HepG2 (cell line): ENCODE measurements around the gene CRKL. TPM values are rescaled to one million over a fixed set of nuclear protein-coding genes. Genes with fewer than 3 reads are reported as not detected.
A peak's percentile ranks its signal among the peaks of the same experiment; 100 is the strongest.

Experiments used
- ATF7-NPFF ChIP-seq: sonication (generic); formaldehyde crosslinking; IDR thresholded peaks from 2 replicates; pipeline ENCODE4 v1.8.1; 2023; ENCODE audit warnings: mild to moderate bottlenecking, low read depth, missing genetic modification reagents, moderate library complexity
- HMGXB4 ChIP-seq, 2 experiments: sonication (generic) in 1 of 2; formaldehyde crosslinking in 1 of 2; IDR thresholded peaks; 2 replicates each; pipeline versions ENCODE4 v1.4.0 to v1.6.1; 2018 to 2020; ENCODE audit warnings: missing genetic modification reagents in 2 of 2, borderline replicate concordance in 1 of 2, low read depth in 1 of 2, mild to moderate bottlenecking in 1 of 2, missing biosample characterization in 1 of 2
- MYC ChIP-seq: sonication (generic); formaldehyde crosslinking; IDR thresholded peaks from 2 replicates; pipeline ENCODE4 v1.9.0; 2021; ENCODE audit warnings: missing genetic modification reagents, borderline replicate concordance
- YEATS4 ChIP-seq: sonication (generic); formaldehyde crosslinking; IDR thresholded peaks from 2 replicates; pipeline ENCODE4 v1.4.0; 2020; ENCODE audit warnings: missing genetic modification reagents, borderline replicate concordance
- ZMYM4 ChIP-seq: sonication (generic); formaldehyde crosslinking; IDR thresholded peaks from 2 replicates; pipeline ENCODE4 v1.8.1; 2023; ENCODE audit warnings: mild to moderate bottlenecking, missing genetic modification reagents
- ZNF557 ChIP-seq: sonication (generic); formaldehyde crosslinking; IDR thresholded peaks from 2 replicates; pipeline ENCODE4 v1.4.0; 2020; ENCODE audit warnings: missing genetic modification reagents
- ZNF569 ChIP-seq: sonication (generic); formaldehyde crosslinking; IDR thresholded peaks from 2 replicates; pipeline ENCODE4 v1.5.0; 2020; ENCODE audit warnings: mild to moderate bottlenecking, missing genetic modification reagents, moderate library complexity, borderline replicate concordance
- ZNF615 ChIP-seq: sonication (generic); formaldehyde crosslinking; IDR thresholded peaks from 2 replicates; pipeline ENCODE4 v1.5.0; 2020; ENCODE audit warnings: mild to moderate bottlenecking, missing genetic modification reagents, borderline replicate concordance
- ZNF687 ChIP-seq: sonication (generic); formaldehyde crosslinking; IDR thresholded peaks from 2 replicates; pipeline ENCODE4 v1.5.1; 2020; ENCODE audit warnings: mild to moderate bottlenecking, missing genetic modification reagents, moderate library complexity
- ZNF703 ChIP-seq: sonication (generic); formaldehyde crosslinking; IDR thresholded peaks from 2 replicates; pipeline ENCODE4 v1.5.1; 2020; ENCODE audit warnings: missing genetic modification reagents, mild to moderate bottlenecking, moderate library complexity, borderline replicate concordance
- ZNF800 ChIP-seq: sonication (generic); formaldehyde crosslinking; IDR thresholded peaks from 2 replicates; pipeline ENCODE4 v1.4.0; 2020; ENCODE audit warnings: missing genetic modification reagents
- ZSCAN5A ChIP-seq: sonication (generic); formaldehyde crosslinking; IDR thresholded peaks from 2 replicates; pipeline ENCODE4 v1.8.0; 2022; ENCODE audit warnings: mild to moderate bottlenecking, missing genetic modification reagents, borderline replicate concordance
- polyA plus RNA-seq, 8 experiments: library from polyadenylated mRNA; depleted of rRNA in 3 of 8; stranded (reverse) in 7 of 8; unstranded in 1 of 8; fragments of >200 nt; fragmentation: Illumina TruSeq in 4 of 8; extraction: Trizol in 4 of 8; gene quantifications; 2 replicates each; pipeline versions ENCODE4 v1.2.1 to v1.2.3, GENCODE V29; 2011 to 2016; ENCODE audit warnings: low read depth in 4 of 8, missing spikeins in 1 of 8, mixed read lengths in 1 of 8; ENCODE audit not compliant: insufficient read depth in 1 of 8
- total RNA-seq, 5 experiments: library from RNA; depleted of rRNA; stranded (reverse); fragments of >200 nt; fragmentation: Illumina TruSeq; extraction: Trizol; gene quantifications; 2 replicates each; pipeline ENCODE4 v1.2.3, GENCODE V29; 2016; ENCODE audit warnings: low read depth in 1 of 5
- TF ChIP-seq, protein P1 (sequence below): sonication (generic); formaldehyde crosslinking; IDR thresholded peaks from 2 replicates; pipeline ENCODE4 v1.5.0; 2020; ENCODE audit warnings: mild to moderate bottlenecking, missing genetic modification reagents

Gene CRKL
- total and polyA plus RNA-seq, 2 of the 13 experiments (the other 11 are each of a cell fraction or from before 2014, with no cell fraction given), result 37.4 to 60.6 TPM

GRCh38 chr22:20957683-20958431 is 40.6 kb downstream of the CRKL start (continued):
- TF ChIP-seq HMGXB4 (CRISPR knock-in tag; IDR thresholded peaks at IDR 0.05; ENCODE audit: borderline replicate concordance in 1 of 2, low read depth in 1 of 2) (peak; percentile 40 to 53; a peak in 2 of 4 replicates), ZNF800 (0 out of 2 replicates have a peak, but pooled peaks have one; percentile 1), ZNF703 (CRISPR knock-in tag) (no peak), YEATS4 (no peak; the same call in none of the 2 replicates), ZSCAN5A (CRISPR knock-in tag) (0 out of 2 replicates have a peak, but pooled peaks have one; percentile 26), ATF7-NPFF (CRISPR knock-in tag) (0 out of 2 replicates have a peak, but pooled peaks have one; percentile 5), ZNF569 (no peak), ZMYM4 (CRISPR knock-in tag) (0 out of 2 replicates have a peak, but pooled peaks have one; percentile 23), ZNF687 (peak; percentile 40), ZNF615 (peak; percentile 63; the same call in 1 of the 2 replicates), MYC (peak; percentile 25; the same call in 1 of the 2 replicates), ZNF557 (CRISPR knock-in tag) (no peak)
- TF ChIP-seq, protein P1, sequence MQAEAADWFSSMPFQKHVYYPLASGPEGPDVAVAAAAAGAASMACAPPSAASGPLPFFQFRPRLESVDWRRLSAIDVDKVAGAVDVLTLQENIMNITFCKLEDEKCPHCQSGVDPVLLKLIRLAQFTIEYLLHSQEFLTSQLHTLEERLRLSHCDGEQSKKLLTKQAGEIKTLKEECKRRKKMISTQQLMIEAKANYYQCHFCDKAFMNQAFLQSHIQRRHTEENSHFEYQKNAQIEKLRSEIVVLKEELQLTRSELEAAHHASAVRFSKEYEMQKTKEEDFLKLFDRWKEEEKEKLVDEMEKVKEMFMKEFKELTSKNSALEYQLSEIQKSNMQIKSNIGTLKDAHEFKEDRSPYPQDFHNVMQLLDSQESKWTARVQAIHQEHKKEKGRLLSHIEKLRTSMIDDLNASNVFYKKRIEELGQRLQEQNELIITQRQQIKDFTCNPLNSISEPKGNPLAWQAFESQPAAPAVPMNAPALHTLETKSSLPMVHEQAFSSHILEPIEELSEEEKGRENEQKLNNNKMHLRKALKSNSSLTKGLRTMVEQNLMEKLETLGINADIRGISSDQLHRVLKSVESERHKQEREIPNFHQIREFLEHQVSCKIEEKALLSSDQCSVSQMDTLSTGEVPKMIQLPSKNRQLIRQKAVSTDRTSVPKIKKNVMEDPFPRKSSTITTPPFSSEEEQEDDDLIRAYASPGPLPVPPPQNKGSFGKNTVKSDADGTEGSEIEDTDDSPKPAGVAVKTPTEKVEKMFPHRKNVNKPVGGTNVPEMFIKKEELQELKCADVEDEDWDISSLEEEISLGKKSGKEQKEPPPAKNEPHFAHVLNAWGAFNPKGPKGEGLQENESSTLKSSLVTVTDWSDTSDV, result peak; percentile 80; the same call in 1 of the 2 replicates
